GM12878 (cell line): ENCODE results near the gene MYH9.

ENCODE experiments used
- CEBPB ChIP-seq, 2 experiments: fragments of 150-350 bp in 1 of 2; IDR thresholded peaks; 2 replicates each; pipeline ENCODE4 v1.6.1; 2012 to 2014; ENCODE audit warnings: low read depth in 2 of 2, low read length in 2 of 2, borderline replicate concordance in 1 of 2, inconsistent platforms in 1 of 2
- CTCF ChIP-seq, 3 experiments: IDR thresholded peaks in 2 of 3; conservative IDR thresholded peaks in 1 of 3; 2 replicates each; pipeline ENCODE4 v1.5.1; 2011; ENCODE audit warnings: low read depth in 3 of 3, low read length in 3 of 3, mild to moderate bottlenecking in 3 of 3, control low read depth in 2 of 3, moderate library complexity in 2 of 3, inconsistent platforms in 1 of 3, mixed read lengths in 1 of 3; ENCODE audit not compliant: control insufficient read depth in 2 of 3, insufficient read depth in 1 of 3; ENCODE audit errors: extremely low read depth in 1 of 3
- EP300 ChIP-seq, 2 experiments: fragments of 150-350 bp in 1 of 2; IDR thresholded peaks; 2 replicates each; pipeline ENCODE4 v1.6.1; 2011 to 2012; ENCODE audit warnings: low read depth in 2 of 2, low read length in 2 of 2, borderline replicate concordance in 1 of 2, improper control_type of control experiment in 1 of 2, inconsistent platforms in 1 of 2; ENCODE audit not compliant: control insufficient read depth in 1 of 2
- MYC ChIP-seq: IDR thresholded peaks from 2 replicates; pipeline ENCODE4 v1.6.1; 2011; ENCODE audit warnings: mild to moderate bottlenecking, low read length, moderate library complexity, inconsistent platforms; ENCODE audit not compliant: insufficient read depth, insufficient replicate concordance, insufficient read length, severe bottlenecking
- POLR2A ChIP-seq: IDR thresholded peaks from 2 replicates; pipeline ENCODE4 v1.6.1; 2011; ENCODE audit warnings: low read depth, mild to moderate bottlenecking, low read length
- POLR2AphosphoS5 ChIP-seq: IDR thresholded peaks from 2 replicates; pipeline ENCODE4 v1.6.1; 2011; ENCODE audit warnings: mild to moderate bottlenecking, low read length, inconsistent platforms
- SIN3A ChIP-seq: IDR thresholded peaks from 2 replicates; pipeline ENCODE4 v1.6.1; 2012; ENCODE audit warnings: low read depth, low read length, improper control_type of control experiment
- TAF1 ChIP-seq: IDR thresholded peaks from 2 replicates; pipeline ENCODE4 v1.6.1; 2011; ENCODE audit warnings: mild to moderate bottlenecking, low read depth, low read length, borderline replicate concordance
- TARDBP ChIP-seq: IDR thresholded peaks from 2 replicates; pipeline ENCODE4 v1.6.1; 2016; ENCODE audit warnings: borderline replicate concordance
- TCF12 ChIP-seq: IDR thresholded peaks from 2 replicates; pipeline ENCODE4 v1.6.1; 2011; ENCODE audit warnings: low read depth, mild to moderate bottlenecking, low read length
- USF1 ChIP-seq: IDR thresholded peaks from 2 replicates; pipeline ENCODE4 v1.6.1; 2011; ENCODE audit warnings: borderline replicate concordance, low read depth, mild to moderate bottlenecking, moderate library complexity, mixed read lengths, low read length; ENCODE audit not compliant: insufficient read depth; ENCODE audit errors: extremely low read length
- ZNF274 ChIP-seq: IDR thresholded peaks from one replicate; pipeline ENCODE4 v1.8.0; 2011; ENCODE audit not compliant: insufficient read length, insufficient read depth
- ZNF384 ChIP-seq: IDR thresholded peaks from 2 replicates; pipeline ENCODE4 v1.6.1; 2012; ENCODE audit warnings: low read depth, mild to moderate bottlenecking, low read length, improper control_type of control experiment, borderline replicate concordance

GRCh38 chr22:36280379-36280778 lies 107.4 kb downstream of the MYH9 start:
- TF ChIP-seq TAF1 (no peak), POLR2A (no peak; the same call in 1 of the 2 replicates), CTCF (IDR thresholded peaks at IDR 0.05 in 2 of 3, conservative IDR thresholded peaks at IDR 0.05 in 1 of 3; ENCODE audit: control insufficient read depth in 2 of 3, extremely low read depth in 1 of 3, insufficient read depth in 1 of 3, low read depth in 3 of 3, low read length in 3 of 3) (no peak), POLR2AphosphoS5 (no peak), ZNF384 (no peak), EP300 (IDR thresholded peaks at IDR 0.05; ENCODE audit: borderline replicate concordance in 1 of 2, control insufficient read depth in 1 of 2, low read depth in 2 of 2, low read length in 2 of 2) (no peak), MYC (no peak), ZNF274 (no peak), CEBPB (IDR thresholded peaks at IDR 0.05; ENCODE audit: borderline replicate concordance in 1 of 2, low read depth in 2 of 2, low read length in 2 of 2) (no peak), TCF12 (no peak), TARDBP (no peak), USF1 (no peak), SIN3A (no peak)
